ENCODE measurements around the gene SMARCA2.

SMARCA2 gene

GRCh38 chr9:2140600-2141223 is 125.6 kb downstream of the SMARCA2 start:
- Histone ChIP-seq H3K4me2 (ENCODE audit: low read length) (no peak overlapping the region), H3K9me2 (ENCODE audit: low read depth, low read length) (no peaks in the 10 kb centered on the region), H2AFZ (ENCODE audit: low read length) (no peak overlapping the region), H4K20me1 (ENCODE audit: insufficient read depth, low read length) (no peaks in the 10 kb centered on the region), H3K4me1 (ENCODE audit: insufficient read depth, low read length, severe bottlenecking) (no peaks in the 10 kb centered on the region), H3K79me2 (ENCODE audit: insufficient read depth, low read length) (no peaks in the 10 kb centered on the region), H3K27ac (ENCODE audit: low read depth, low read length, poor library complexity, severe bottlenecking) (no peak overlapping the region), H3K27me3 (ENCODE audit: insufficient read depth, low read length) (no peaks in the 10 kb centered on the region), H3K9me3 (ENCODE audit: low read length) (no peaks in the 10 kb centered on the region), H3K4me3 (ENCODE audit: low read depth, low read length, poor library complexity, severe bottlenecking) (no peak overlapping the region), H3K9ac (ENCODE audit: low read length) (no peak overlapping the region), H3K36me3 (ENCODE audit: insufficient read depth, low read length) (peaks cover 22% of the 10 kb centered on the region; the same call in 1 of the 2 replicates), H3F3A (ENCODE audit: insufficient read depth, low read length) (no peaks in the 10 kb centered on the region)
- no peak for TF ChIP-seq CTCF (IDR thresholded peaks at IDR 0.05; ENCODE audit: low read length)
- TF ChIP-seq EZH2 (IDR thresholded peaks at IDR 0.05; ENCODE audit: borderline replicate concordance, low read length), result no peak

GRCh38 chr9:2142212-2142611 is 127.1 kb downstream of the SMARCA2 start:
- no peaks in the 10 kb centered on the region for H3K9me2 ChIP-seq (ENCODE audit: low read depth, low read length)
- no peaks in the 10 kb centered on the region for H3K9me3 ChIP-seq (ENCODE audit: low read length)
- H2AFZ ChIP-seq (ENCODE audit: low read length), result no peak overlapping the region
- peaks cover 16% of the 10 kb centered on the region; the same call in 1 of the 2 replicates for H3K36me3 ChIP-seq (ENCODE audit: insufficient read depth, low read length)
- TF ChIP-seq CTCF (IDR thresholded peaks at IDR 0.05; ENCODE audit: low read length), result no peak
- TF ChIP-seq EZH2 (IDR thresholded peaks at IDR 0.05; ENCODE audit: borderline replicate concordance, low read length), result no peak
- H3K27ac ChIP-seq (ENCODE audit: low read depth, low read length, poor library complexity, severe bottlenecking), result no peak overlapping the region
- H3K79me2 ChIP-seq (ENCODE audit: insufficient read depth, low read length), result no peaks in the 10 kb centered on the region
- H3K9ac ChIP-seq (ENCODE audit: low read length), result no peak overlapping the region
- H3K4me2 ChIP-seq (ENCODE audit: low read length), result no peak overlapping the region
- no peaks in the 10 kb centered on the region for H3K27me3 ChIP-seq (ENCODE audit: insufficient read depth, low read length)
- H3F3A ChIP-seq (ENCODE audit: insufficient read depth, low read length), result no peaks in the 10 kb centered on the region
- no peaks in the 10 kb centered on the region for H3K4me1 ChIP-seq (ENCODE audit: insufficient read depth, low read length, severe bottlenecking)
- no peaks in the 10 kb centered on the region for H4K20me1 ChIP-seq (ENCODE audit: insufficient read depth, low read length)
- H3K4me3 ChIP-seq (ENCODE audit: low read depth, low read length, poor library complexity, severe bottlenecking), result no peak overlapping the region

GRCh38 chr9:2144619-2145018 is 129.5 kb downstream of the SMARCA2 start:
- H3K4me1 ChIP-seq (ENCODE audit: insufficient read depth, low read length, severe bottlenecking), result no peaks in the 10 kb centered on the region
- H3K9me3 ChIP-seq (ENCODE audit: low read length), result no peaks in the 10 kb centered on the region
- TF ChIP-seq CTCF (IDR thresholded peaks at IDR 0.05; ENCODE audit: low read length), result no peak
- no peak for TF ChIP-seq EZH2 (IDR thresholded peaks at IDR 0.05; ENCODE audit: borderline replicate concordance, low read length)
- H3K79me2 ChIP-seq (ENCODE audit: insufficient read depth, low read length), result no peaks in the 10 kb centered on the region
- no peaks in the 10 kb centered on the region for H3F3A ChIP-seq (ENCODE audit: insufficient read depth, low read length)
- H2AFZ ChIP-seq (ENCODE audit: low read length), result no peak overlapping the region
- H4K20me1 ChIP-seq (ENCODE audit: insufficient read depth, low read length), result no peaks in the 10 kb centered on the region
- H3K4me2 ChIP-seq (ENCODE audit: low read length), result no peak overlapping the region
- no peaks in the 10 kb centered on the region for H3K27me3 ChIP-seq (ENCODE audit: insufficient read depth, low read length)
- H3K9me2 ChIP-seq (ENCODE audit: low read depth, low read length), result no peaks in the 10 kb centered on the region
- no peak overlapping the region for H3K27ac ChIP-seq (ENCODE audit: low read depth, low read length, poor library complexity, severe bottlenecking)
- no peak overlapping the region for H3K4me3 ChIP-seq (ENCODE audit: low read depth, low read length, poor library complexity, severe bottlenecking)
- H3K9ac ChIP-seq (ENCODE audit: low read length), result no peak overlapping the region
- peaks cover 19% of the 10 kb centered on the region for H3K36me3 ChIP-seq (ENCODE audit: insufficient read depth, low read length)
